DND-41 (cell line): ENCODE data around the gene TRMT11.

Source experiments
- CTCF ChIP-seq: IDR thresholded peaks from 2 replicates; pipeline ENCODE4 v1.5.1; 2012; ENCODE audit warnings: borderline replicate concordance, low read length, moderate library complexity, mild to moderate bottlenecking; ENCODE audit not compliant: poor library complexity, severe bottlenecking; ENCODE audit errors: extremely low read depth
- EZH2 ChIP-seq: IDR thresholded peaks from 3 replicates; pipeline ENCODE4 v1.6.1; 2012; ENCODE audit warnings: borderline replicate concordance, low read depth, mild to moderate bottlenecking, moderate library complexity, low read length, inconsistent platforms; ENCODE audit not compliant: severe bottlenecking

DNA sequence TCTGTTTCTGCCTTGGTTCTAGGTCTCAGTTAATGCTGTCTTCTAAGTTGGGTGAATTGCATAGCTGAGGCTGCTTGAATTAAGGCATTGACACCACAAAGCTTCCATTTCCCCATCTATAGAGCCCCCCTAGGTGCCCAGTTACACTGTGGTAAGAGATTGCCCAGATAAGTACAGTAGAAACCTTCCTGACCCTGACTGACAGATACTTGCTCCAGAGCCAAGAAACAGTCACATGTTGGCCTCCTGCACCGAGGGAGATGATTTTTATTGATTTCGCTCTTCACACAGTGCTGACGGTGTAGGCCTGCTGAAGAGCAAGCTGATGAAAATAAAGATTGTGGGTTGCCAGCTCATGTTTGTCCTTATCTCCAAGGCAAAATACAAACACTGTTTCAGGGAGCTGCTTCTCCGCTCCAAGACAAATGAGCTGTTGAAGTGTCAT is 67.9 kb downstream of the TRMT11 start:
- TF ChIP-seq CTCF (no peak), EZH2 (no peak)
